ENCODE results near the gene FBXW12.

GRCh38 chr3:48407542-48408099, 35.6 kb downstream of the FBXW12 start:
- TF ChIP-seq NR1H2 (CRISPR knock-in tag; IDR thresholded peaks at IDR 0.05) (no peak), TCF7 (CRISPR knock-in tag; IDR thresholded peaks at IDR 0.05; ENCODE audit: low read depth) (no peak), HMGXB4 (CRISPR knock-in tag; IDR thresholded peaks at IDR 0.05) (no peak), NR3C1 (CRISPR knock-in tag; conservative IDR thresholded peaks at IDR 0.05; ENCODE audit: low read depth) (no peak), CTCF (IDR thresholded peaks at IDR 0.05) (no peak), ATF2 (CRISPR knock-in tag; IDR thresholded peaks at IDR 0.05; ENCODE audit: borderline replicate concordance, low read depth) (no peak), ZNF121 (CRISPR knock-in tag; IDR thresholded peaks at IDR 0.05) (no peak), MAX (CRISPR knock-in tag; IDR thresholded peaks at IDR 0.05) (no peak), ATF3 (CRISPR knock-in tag; conservative IDR thresholded peaks at IDR 0.05) (no peak), FOXK1 (CRISPR knock-in tag; IDR thresholded peaks at IDR 0.05) (no peak), FOXJ3 (CRISPR knock-in tag; IDR thresholded peaks at IDR 0.05; ENCODE audit: borderline replicate concordance) (no peak)
